ENCODE results near the gene RGS19. TPM values are rescaled to one million over a fixed set of nuclear protein-coding genes. Genes with fewer than 3 reads are reported as not detected.

Gene RGS19
- total RNA-seq, 2 donors from 2014 or later: 7.8 to 14.1 TPM

DNA sequence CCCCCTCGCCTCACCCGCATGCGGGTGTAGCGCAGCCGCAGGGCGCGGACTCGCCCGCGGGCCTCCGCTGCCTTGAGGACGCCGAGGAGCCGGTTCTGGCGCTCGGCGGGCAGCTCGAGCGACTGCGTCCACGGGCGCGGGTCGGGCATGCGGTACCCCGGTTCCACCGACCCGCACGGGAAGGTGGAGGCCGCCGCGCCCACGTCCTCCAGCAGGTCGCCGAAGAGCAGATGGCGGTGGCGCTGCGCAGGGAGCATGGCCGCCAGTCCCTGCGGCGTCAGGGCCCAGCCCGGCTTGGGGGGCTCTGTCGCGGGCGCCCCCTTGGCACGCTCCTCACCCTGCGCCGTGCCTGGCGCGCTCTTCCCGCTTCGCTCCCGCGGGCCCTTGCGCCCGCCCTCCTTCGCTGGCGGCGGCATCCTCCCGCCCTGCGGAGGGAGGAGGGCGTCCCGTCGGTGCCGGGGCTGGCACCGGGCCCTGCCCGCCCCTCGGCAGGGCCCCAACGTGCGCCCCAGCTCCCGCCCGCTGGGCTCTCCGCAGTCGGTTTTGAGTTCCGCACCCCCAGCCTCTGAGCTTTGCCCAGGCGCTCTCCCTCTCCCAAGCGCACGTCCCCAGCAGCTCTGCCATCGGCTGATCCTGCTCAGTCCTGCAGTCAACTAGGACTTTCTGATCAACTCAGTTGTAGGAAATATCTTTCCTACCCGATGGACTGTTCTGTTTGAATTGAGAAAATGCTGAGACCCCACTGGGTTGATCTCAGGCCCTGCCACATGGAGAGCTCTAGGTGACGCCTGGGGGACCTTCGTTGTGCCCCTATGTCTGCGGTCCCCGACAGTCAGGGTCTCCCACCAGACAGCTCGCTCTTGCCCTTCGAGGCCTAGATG, 4.7 kb upstream of the RGS19 start, which contains the start of gene LKAAEAR1:
TSS of gene LKAAEAR1 (minus strand) at position 595 of the 881 bp plus-strand sequence. CDS start at position 416, 179 bp downstream.
- TF ChIP-seq CTCF (IDR thresholded peaks at IDR 0.05): peak in 1 of 2 donors; percentile 6
- Histone ChIP-seq H3K36me3 (no peaks in the 10 kb centered on the region), H3K27me3 (peaks cover 0 to 7% of the 10 kb centered on the region in 2 donors), H3K27ac (no peak within 1 kb of the TSS), H3K4me1 (peaks cover 0 to 43% of the 10 kb centered on the region in 2 donors), H3K9me3 (no peaks in the 10 kb centered on the region), H3K4me3 (peak within 1 kb of the TSS; percentile 50 to 68)
- DNase-seq (ENCODE audit: low spot score): no peak

- Histone ChIP-seq H3K27ac (no peak overlapping the region), H3K4me1 (peaks cover 0 to 50% of the 10 kb centered on the region in 2 donors), H3K27me3 (peaks cover 0 to 7% of the 10 kb centered on the region in 2 donors), H3K36me3 (no peaks in the 10 kb centered on the region), H3K4me3 (peak overlapping the region; percentile 50 to 68), H3K9me3 (no peaks in the 10 kb centered on the region)
- TF ChIP-seq CTCF (IDR thresholded peaks at IDR 0.05): peak; percentile 60 to 91
- DNase-seq (ENCODE audit: low spot score): peak; percentile 68
Measured at GRCh38 chr20:64083378-64083803, 4.1 kb upstream of the RGS19 start.

GRCh38 chr20:64082820-64083377, 3.6 kb upstream of the RGS19 start:
- H3K36me3 ChIP-seq: no peaks in the 10 kb centered on the region
- DNase-seq (ENCODE audit: low spot score): no peak
- no peak overlapping the region for H3K27ac ChIP-seq
- peaks cover 0 to 54% of the 10 kb centered on the region in 2 donors for H3K4me1 ChIP-seq
- no peak for TF ChIP-seq CTCF (IDR thresholded peaks at IDR 0.05)
- H3K27me3 ChIP-seq: peaks cover 0 to 7% of the 10 kb centered on the region in 2 donors
- peak overlapping the region in 1 of 2 donors; percentile 68 for H3K4me3 ChIP-seq
- no peaks in the 10 kb centered on the region for H3K9me3 ChIP-seq

DNA sequence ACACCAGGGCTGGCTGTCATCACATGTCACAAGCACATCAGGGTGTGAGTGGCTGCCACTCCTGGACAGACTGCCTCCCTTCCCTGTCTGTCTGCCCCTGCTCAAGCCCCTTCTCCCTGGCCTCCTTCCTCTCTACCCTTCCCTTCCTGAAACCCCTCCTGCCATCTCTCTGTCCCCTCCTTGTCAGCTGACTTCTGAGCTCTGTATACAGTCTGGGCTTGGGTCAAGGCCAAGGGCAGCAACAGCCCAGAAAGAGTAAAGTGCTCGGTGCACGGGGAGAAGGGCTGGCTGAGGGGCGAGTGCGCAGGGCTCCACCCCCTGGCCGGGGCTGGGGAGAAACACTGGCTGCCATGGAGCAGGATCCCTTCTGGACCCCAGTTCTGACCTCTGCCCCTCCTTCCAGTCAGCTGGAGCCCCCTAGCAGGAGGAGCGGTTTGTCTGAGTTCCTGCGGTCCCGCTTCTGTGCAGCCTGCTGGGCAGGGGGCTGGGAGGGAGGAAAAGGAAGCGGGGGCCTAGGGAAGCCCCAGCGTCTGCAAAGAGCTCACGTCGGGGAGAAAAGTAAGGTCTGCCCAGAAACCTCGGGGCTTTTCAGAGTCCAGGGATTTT, 2.9 kb upstream of the RGS19 start:
- H3K27ac ChIP-seq: no peak overlapping the region
- no peak for DNase-seq (ENCODE audit: low spot score)
- H3K4me3 ChIP-seq: no peak overlapping the region
- H3K36me3 ChIP-seq: no peaks in the 10 kb centered on the region
- peaks cover 0 to 7% of the 10 kb centered on the region in 2 donors for H3K27me3 ChIP-seq
- no peaks in the 10 kb centered on the region for H3K9me3 ChIP-seq
- TF ChIP-seq CTCF (IDR thresholded peaks at IDR 0.05): no peak
- H3K4me1 ChIP-seq: peaks cover 0 to 60% of the 10 kb centered on the region in 2 donors

DNA sequence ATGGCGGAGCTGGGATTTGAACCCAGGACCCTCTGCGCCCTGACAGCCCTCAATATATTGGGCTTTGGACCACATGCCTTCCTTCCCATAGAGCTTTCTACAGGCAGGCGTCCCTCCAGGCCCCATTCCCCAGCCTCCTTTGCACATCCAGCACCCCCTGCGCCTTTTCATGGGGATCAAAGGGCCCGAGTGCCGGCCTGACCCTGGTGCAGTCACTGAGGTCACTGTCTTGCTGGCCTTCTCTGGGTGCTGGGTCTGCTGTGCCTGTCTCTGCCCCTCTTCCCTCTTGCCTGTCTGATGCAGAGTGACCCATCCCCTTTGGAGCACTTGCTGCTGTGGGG, 2.3 kb upstream of the RGS19 start:
- Histone ChIP-seq H3K36me3 (no peaks in the 10 kb centered on the region), H3K4me1 (peaks cover 0 to 64% of the 10 kb centered on the region in 2 donors), H3K9me3 (no peaks in the 10 kb centered on the region), H3K27me3 (peaks cover 0 to 7% of the 10 kb centered on the region in 2 donors), H3K4me3 (no peak overlapping the region), H3K27ac (no peak overlapping the region)
- DNase-seq (ENCODE audit: low spot score): no peak
- no peak for TF ChIP-seq CTCF (IDR thresholded peaks at IDR 0.05)

All from right atrium auricular region (tissue), 2 donors.